Stimulated activated CD8-positive, alpha-beta memory T cell treated with anti-CD3 and anti-CD28 coated beads, Interleukin-2, amount 100 ng/mL, for 1 hour (primary cell): ENCODE measurements around the gene REV1.
"Not testable (repeated sequence)": the region's sequence is repeated elsewhere in the genome, so short reads cannot be mapped to it uniquely, and the experiment has no call there.

Experiments used
- DNase-seq, 2 donors: peaks; one replicate each; pipeline ENCODE4 v3.0.0-alpha.2; 2020; ENCODE audit warnings: low read depth in 2 of 2

The REV1 gene

GRCh38 chr2:99403524-99403923, 86.3 kb downstream of the REV1 start:
- no peak for DNase-seq

DNA sequence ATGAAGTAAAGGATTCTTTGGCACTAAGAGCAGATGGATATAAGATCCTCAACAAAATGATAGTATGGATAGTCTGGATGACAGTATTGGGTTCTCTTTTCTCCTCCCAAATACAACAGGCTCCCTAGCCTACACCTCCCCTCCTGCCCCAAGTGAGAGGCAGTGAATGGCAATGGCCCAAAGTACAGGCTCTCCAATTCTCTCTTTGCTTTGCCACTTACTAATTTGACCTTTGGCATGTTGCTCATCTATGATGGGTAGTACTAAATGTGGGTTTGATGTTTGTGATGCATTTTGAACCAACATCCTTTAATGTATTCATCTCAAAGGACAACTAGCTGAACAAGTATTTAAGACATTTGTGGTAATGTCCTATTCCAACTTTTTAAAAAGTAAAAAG, 86.7 kb downstream of the REV1 start:
- DNase-seq, result no peak

DNA sequence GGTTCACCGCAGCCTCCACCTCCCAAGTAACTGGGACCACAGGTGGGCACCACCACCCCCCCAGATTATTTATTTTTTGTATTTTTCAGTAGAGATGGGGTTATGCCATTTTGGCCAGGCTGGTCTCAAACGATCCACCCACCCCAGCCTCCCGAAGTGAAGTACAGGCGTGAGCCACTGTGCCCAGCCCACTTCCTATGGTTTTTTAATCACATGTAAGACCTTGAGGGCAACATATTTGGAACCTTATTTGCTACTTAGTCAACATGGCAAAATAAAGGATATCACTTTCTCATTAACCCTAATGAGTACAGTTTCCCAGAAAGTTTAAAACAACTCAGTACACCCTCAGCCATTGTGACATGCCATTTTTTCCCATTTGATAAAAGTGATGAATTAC, 88.0 kb downstream of the REV1 start:
- DNase-seq, result no peak

- no peak for DNase-seq
Measured at GRCh38 chr2:99399795-99400194, 90.0 kb downstream of the REV1 start.

DNA sequence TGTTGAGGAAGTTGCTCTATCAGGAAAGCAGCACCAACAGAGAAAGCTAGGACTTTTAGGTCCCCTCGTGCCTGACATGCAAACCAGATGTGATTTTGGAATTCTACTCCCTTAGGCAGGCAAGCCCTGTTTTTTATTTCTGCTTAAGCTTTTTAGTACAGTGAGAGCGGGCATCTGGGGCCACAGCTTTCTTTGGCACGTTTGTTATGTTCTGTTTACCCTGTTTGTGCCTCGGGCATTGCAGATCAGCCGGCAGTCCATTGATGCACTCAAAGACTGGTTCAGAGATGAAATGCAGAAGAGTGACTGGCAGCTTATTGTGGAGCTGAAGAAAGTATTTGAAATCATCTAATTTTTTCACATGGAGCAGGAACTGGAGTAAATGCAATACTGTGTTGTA, 90.8 kb downstream of the REV1 start:
- DNase-seq, result no peak

DNA sequence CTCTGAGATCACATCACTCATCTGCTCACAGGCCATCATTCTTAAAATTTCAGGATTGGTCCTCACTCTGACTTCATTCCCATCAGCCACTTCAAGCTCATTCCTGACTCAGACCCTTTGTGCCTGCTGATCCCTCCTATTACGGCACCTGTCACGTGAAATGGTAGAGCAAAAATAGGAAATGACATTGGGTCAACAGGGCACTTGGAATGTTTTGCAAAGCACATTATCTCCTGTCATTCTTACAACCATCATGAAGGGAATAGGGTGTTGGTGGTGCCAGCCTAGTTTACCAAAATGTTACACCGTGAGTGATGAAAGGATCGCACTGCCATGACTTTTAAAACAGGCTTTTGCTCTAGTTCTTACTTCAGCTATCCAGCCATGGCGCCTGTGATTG, 91.5 kb downstream of the REV1 start:
- DNase-seq, result no peak

DNA sequence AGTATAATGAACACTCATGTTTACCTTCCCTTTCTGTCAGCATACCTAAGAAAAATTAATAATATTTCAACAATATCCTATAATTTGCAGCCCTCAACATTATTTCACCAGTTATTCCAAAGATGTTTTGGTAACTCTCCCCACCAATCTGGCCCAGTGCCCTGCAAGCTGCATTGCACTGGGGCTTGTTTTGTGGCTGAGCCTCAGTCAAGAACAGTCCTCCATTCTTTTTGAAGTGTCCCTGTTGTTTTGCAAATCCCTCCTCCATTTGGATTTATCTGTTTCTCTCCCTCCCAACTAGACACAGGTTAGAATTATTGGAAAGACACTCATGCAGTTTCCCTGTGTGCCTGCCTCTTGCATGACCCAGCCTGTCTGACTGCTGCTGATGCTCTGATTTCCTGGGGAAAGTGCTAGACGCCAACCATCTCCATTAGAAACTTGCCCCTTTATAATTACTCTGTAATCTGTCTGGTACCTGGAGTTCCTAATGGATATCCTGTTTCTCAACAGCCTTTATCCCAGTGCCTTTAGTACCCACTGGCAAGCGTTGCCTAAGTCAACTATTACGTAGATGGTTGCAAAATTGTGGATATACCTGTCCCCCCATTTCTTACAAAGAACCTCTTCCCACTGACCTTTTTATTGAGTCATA, 92.4 kb downstream of the REV1 start:
- DNase-seq, result no peak

- no peak for DNase-seq
Measured at GRCh38 chr2:99395589-99396130, 94.2 kb downstream of the REV1 start.

GRCh38 chr2:99389946-99390345, 99.9 kb downstream of the REV1 start:
- no peak for DNase-seq

GRCh38 chr2:99389371-99389770, 100.4 kb downstream of the REV1 start:
- no peak for DNase-seq

GRCh38 chr2:99388892-99389291, 100.9 kb downstream of the REV1 start:
- DNase-seq, result no peak

GRCh38 chr2:99386011-99386410, 103.8 kb downstream of the REV1 start:
- DNase-seq, result no peak

DNA sequence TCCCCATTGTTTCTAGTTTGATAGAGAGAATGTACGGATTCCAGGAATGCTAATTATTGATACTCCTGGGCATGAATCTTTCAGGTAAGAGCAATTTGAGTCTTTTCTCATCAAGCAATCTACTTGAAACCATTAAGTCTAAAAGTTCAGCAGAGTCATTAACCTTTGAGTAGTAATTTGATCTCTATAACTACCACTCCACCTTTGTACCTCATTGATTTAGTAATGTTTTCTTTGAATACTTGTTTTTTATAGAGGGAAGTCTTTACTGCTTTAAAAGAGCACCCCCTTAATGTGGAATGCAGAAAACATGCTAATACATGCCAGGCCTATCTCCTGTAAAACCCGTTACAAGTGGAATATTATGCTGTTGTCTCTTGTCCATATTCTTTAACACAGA, 107.7 kb downstream of the REV1 start:
- DNase-seq, result no peak

DNA sequence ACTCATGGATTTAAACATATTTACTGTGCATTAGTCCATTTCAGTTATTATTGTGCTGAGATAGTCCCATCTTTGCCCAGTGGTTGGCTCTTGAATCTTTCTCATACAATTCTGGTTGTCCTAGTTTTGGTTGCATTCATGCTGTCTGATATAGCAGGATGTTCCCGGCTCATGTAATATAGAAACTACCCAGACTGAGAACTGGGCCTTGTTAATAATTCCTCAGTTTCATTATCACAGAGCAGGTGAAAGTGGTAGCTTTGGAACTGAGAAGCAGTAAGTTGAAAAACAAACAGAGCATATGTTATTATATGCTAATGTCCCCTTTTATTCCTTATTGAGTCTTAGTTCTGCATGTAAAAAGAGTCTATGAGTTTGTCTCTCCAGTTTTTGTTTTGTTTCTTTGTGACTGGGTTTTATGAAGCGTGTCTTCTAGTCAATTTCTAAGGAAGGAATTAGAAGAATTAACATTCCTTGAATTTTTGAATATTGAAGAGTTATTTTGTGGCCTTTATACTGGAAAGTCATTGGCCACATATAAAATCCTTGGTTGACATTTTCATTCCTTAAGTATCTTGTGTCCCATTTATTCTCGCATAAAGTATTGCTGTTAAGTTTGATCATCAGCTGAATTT, 109.3 kb downstream of the REV1 start:
- no peak for DNase-seq

DNA sequence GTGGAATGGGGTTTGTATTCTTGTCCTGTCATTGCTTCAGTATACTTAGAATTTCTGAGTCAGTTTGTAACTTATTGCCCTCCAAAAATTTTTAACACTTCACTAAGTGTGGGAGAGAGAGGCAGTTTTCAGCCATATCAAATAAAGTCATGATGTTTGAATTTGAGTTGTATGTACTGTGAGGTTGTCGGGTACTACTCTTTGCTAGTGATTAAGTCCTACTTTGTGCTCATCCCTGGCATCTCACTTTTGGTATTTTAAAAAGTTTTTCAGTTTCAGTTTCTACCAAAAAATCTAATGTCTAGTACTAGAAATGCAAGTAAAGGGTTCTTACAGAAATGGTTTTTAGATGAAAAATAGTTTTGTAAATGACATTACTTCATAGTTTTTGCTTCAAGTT, 111.9 kb downstream of the REV1 start:
- no peak for DNase-seq

DNA sequence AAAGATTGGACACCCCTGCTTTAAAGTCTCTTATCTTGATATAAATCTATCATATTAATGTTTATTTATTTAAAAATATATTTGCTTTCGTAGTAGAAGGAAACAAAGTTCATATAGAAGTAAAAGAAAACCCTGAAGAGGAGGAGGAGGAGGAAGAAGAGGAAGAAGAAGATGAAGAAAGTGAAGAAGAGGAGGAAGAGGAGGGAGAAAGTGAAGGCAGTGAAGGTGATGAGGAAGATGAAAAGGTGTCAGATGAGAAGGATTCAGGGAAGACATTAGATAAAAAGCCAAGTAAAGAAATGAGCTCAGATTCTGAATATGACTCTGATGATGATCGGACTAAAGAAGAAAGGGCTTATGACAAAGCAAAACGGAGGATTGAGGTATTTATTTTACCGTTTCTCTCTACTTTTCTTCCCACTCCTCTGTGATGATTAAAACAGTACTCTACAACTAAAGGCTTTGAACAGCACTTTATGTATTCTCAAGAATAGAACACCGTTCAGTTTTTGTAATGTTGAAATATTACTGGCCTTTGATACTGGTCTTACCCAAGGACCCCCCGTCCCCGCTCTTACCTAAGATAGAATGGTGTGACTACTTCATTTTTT, 113.5 kb downstream of the REV1 start:
- DNase-seq, result no peak

DNA sequence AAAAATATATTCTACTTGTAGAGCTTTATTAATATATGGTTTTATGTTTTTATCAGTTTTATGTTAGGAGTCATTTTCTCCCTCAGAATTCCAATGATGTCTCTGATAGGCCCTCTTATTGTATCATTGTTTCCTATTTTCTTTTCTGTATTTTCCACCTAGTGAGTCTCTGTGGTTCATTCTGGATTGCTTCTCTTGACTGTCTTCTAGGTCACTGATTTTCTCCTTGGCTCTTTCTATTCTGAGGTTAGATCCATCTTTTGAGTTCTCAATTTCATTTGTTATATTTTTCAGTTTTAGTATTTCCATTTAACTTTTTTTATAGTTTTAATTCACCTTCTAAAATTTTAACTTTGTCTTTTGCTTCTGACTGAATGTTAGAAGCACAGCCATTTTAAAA, 115.1 kb downstream of the REV1 start:
- no peak for DNase-seq

DNA sequence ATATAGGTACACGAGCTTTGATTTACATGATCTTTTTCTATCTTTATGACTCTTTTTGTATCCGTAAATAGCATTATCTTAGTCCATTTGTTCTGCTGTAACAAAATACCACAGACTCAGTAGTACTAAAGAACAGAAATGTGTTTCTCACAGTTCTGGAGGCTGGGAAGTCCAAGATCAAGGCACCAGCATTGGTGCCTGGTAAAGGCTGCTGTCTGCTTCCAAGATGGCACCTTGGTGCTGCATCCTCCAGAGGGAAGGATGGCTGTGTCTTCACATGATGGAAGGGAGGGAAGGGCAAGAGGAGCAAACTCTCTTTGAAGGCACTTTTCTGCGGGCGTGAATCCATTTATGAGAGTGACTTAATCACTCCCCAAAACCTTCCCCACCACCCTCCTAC, 116.7 kb downstream of the REV1 start:
- DNase-seq, result no peak

DNA sequence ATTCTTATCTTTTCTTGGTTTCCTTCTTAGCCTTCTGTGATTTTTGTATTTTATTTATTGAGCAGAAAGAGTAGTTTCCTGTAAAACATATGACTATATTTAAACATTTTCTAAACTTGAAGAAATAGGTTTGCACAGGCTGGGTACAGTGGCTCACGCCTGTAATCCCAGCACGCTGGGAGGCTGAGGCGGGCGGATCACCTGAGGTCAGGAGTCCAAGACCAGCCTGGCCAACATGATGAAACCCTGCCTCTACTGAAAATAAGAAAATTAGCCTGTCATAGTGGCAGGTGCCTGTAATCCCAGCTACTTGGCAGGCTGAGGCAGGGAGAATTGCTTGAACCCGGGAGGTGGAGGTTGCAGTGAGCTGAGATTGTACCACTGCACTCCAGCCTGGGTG, 121.0 kb downstream of the REV1 start:
- not testable (repeated sequence) for DNase-seq

DNA sequence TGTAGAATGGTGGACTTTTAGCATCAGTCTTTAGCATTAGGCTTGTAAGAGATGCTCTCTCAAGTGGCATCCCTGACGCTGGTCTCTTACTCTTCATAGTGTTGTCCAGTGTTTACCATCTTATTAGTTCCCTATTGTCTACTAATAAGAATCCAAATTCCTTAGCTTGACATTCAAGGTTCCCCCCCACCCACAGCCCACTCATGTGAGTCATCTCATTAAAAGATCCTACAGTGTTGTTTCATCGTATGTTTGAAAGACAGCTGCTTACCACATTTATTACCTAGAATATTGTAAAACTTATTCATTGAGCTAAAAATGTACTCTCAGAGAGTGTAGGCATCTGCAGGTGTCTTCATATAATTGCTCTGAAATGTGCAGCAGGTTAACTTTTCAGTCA, 124.2 kb downstream of the REV1 start:
- no peak for DNase-seq

DNA sequence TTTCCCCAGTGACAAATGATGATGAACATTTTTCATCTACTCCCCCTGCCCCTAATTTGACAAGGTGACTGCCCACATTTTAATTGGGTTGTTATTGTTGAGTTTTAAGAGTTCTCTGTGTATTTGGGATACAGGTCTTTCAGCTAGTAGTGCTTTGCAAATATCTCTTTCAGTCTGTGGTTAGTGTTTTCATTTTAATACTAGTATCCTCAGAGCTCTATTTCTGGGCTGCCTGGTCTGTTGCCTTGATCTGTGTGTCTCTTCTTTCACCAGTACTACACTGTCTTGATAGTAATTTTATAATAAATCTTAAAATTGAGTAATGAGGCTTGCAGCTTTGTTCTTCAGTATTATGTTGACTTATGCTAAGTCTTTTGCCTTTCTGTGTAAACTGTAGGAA, 133.0 kb downstream of the REV1 start:
- DNase-seq, result no peak

GRCh38 chr2:99354825-99355224, 135.0 kb downstream of the REV1 start:
- DNase-seq, result not testable (repeated sequence)

GRCh38 chr2:99354070-99354469, 135.7 kb downstream of the REV1 start:
- no peak for DNase-seq
